AG04450 (cell line): ENCODE results near the gene CCDC150. TPM values are rescaled to one million over a fixed set of nuclear protein-coding genes. Genes with fewer than 3 reads are reported as not detected.
A peak's percentile ranks its signal among the peaks of the same experiment; 100 is the strongest.

Source experiments
- CTCF ChIA-PET: fragments of 300-600, 350-600 bp; formaldehyde crosslinking; extraction: SDS; loops from one replicate; lab custom pipeline; 2022; ENCODE audit warnings: antibody characterized with exemption, inconsistent platforms; lab: Charles Lee
- POLR2A ChIA-PET: fragments of 350-600 bp; formaldehyde crosslinking; extraction: SDS; loops from one replicate; lab custom pipeline; 2021; ENCODE audit warnings: antibody characterized with exemption, inconsistent platforms; lab: Yijun Ruan, JAX
- DNase-seq: peaks from one replicate; pipeline ENCODE4 v3.0.0-alpha.2; 2011; ENCODE audit warnings: low read depth, low spot score
- H3K27ac ChIP-seq: one replicate; pipeline ENCODE4 v1.5.1; 2012; ENCODE audit warnings: low read depth, low read length, control low read depth
- H3K27me3 ChIP-seq: one replicate; pipeline ENCODE4 v1.6.0; 2012; ENCODE audit warnings: low read length; ENCODE audit not compliant: control insufficient read depth, insufficient read depth
- H3K4me3 ChIP-seq: 2 replicates; pipeline ENCODE4 v1.5.1; 2011; ENCODE audit warnings: mild to moderate bottlenecking, low read depth, low read length, control low read depth
- H3K9me3 ChIP-seq: 2 replicates; pipeline ENCODE4 v1.5.1; 2012; ENCODE audit warnings: low read length; ENCODE audit not compliant: control insufficient read depth, insufficient read depth
- CTCF ChIP-seq: IDR thresholded peaks from 2 replicates; pipeline ENCODE4 v1.5.1; 2011; ENCODE audit warnings: low read depth, low read length, control low read depth, inconsistent platforms
- polyA plus RNA-seq: library from polyadenylated mRNA; depleted of rRNA; stranded (reverse); fragments of >200 nt; gene quantifications from 2 replicates; pipeline ENCODE4 v1.2.3, GENCODE V29; 2011

CCDC150 gene
- polyA plus RNA-seq, 1 experiment, result 1.5 TPM

GRCh38 chr2:196711625-196712024 is 72.1 kb downstream of the CCDC150 start:
- Histone ChIP-seq H3K27me3 (no peaks in the 10 kb centered on the region), H3K9me3 (peaks cover 8% of the 10 kb centered on the region), H3K4me3 (no peak overlapping the region), H3K27ac (no peak overlapping the region)
- no peak for TF ChIP-seq CTCF
- DNase-seq, result no peak
- CTCF ChIA-PET, result interaction anchor here (1.5 kb wide), 1 partner anchor 39 kb away, joined by 5 read pairs; no protein-coding TSS in a partner anchor
- POLR2A ChIA-PET, result no interaction called here

- TF ChIP-seq CTCF, result no peak
- Histone ChIP-seq H3K9me3 (peaks cover 8% of the 10 kb centered on the region), H3K27ac (no peak overlapping the region), H3K27me3 (no peaks in the 10 kb centered on the region), H3K4me3 (no peak overlapping the region)
- CTCF ChIA-PET, result no interaction called here
- POLR2A ChIA-PET, result no interaction called here
- no peak for DNase-seq
Measured at GRCh38 chr2:196712867-196713266, 73.4 kb downstream of the CCDC150 start.

- H3K9me3 ChIP-seq, result no peaks in the 10 kb centered on the region
- POLR2A ChIA-PET, result no interaction called here
- no peaks in the 10 kb centered on the region for H3K27me3 ChIP-seq
- CTCF ChIA-PET, result interaction anchor here (0.8 to 1.6 kb wide), 3 partner anchors 11 to 421 kb away, joined by 3 to 9 read pairs (median 3); no protein-coding TSS in a partner anchor
- H3K4me3 ChIP-seq, result no peak overlapping the region
- DNase-seq, result no peak
- H3K27ac ChIP-seq, result no peak overlapping the region
- TF ChIP-seq CTCF, result no peak
Measured at GRCh38 chr2:196718419-196719109, 79.0 kb downstream of the CCDC150 start.

- Histone ChIP-seq H3K27me3 (no peaks in the 10 kb centered on the region), H3K27ac (no peak overlapping the region), H3K4me3 (no peak overlapping the region), H3K9me3 (no peaks in the 10 kb centered on the region)
- CTCF ChIA-PET, result interaction anchor here (0.6 to 1.6 kb wide), 3 partner anchors 10 to 133 kb away, joined by 3 to 9 read pairs (median 3); no protein-coding TSS in a partner anchor
- DNase-seq, result peak; percentile 44
- POLR2A ChIA-PET, result no interaction called here
- TF ChIP-seq CTCF, result peak; percentile 33; the same call in 1 of the 2 replicates
Measured at GRCh38 chr2:196719110-196719872, 79.8 kb downstream of the CCDC150 start.

- Histone ChIP-seq H3K9me3 (no peaks in the 10 kb centered on the region), H3K4me3 (no peak overlapping the region), H3K27me3 (no peaks in the 10 kb centered on the region), H3K27ac (no peak overlapping the region)
- TF ChIP-seq CTCF, result no peak
- DNase-seq, result no peak
- ChIA-PET POLR2A (no interaction called here), CTCF (interaction anchor here (1.6 kb wide), 1 partner anchor 27 kb away, joined by 6 read pairs; no protein-coding TSS in a partner anchor)
Measured at GRCh38 chr2:196723571-196723970, 84.1 kb downstream of the CCDC150 start.
